Measurements from ENCODE around the gene PCMTD2.

PCMTD2 gene

DNA sequence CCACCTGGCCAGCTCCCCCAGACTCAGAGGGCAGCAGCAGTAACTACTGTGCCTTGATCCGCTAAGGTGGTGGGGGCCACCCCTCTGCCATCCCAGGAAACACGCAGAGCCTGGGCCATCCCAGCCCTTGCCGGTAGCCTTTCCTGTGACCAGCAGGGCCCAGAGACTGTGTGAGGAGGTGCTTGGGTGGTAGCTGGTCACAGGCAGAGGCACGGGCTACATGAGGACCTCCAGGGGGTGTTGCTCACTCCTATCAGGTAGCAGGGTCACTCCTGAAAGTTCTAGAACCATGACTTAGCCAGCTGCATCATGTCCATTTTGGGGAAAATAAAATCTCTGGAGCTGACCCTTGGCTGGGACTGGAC lies 22.8 kb downstream of the PCMTD2 start:
- TF ChIP-seq SIN3A (IDR thresholded peaks at IDR 0.05; ENCODE audit: borderline replicate concordance, insufficient read depth, low read length) (no peak), POLR2AphosphoS5 (IDR thresholded peaks at IDR 0.05; ENCODE audit: low read depth, low read length) (no peak), TAF1 (IDR thresholded peaks at IDR 0.05; ENCODE audit: borderline replicate concordance, insufficient read depth, low read length) (no peak), FOXP2 (optimal IDR thresholded peaks at IDR 0.05; ENCODE audit: borderline replicate concordance, extremely low read depth, extremely low read length, insufficient read depth) (no peak)

GRCh38 chr20:64279826-64280459 lies 24.4 kb downstream of the PCMTD2 start:
- TF ChIP-seq POLR2AphosphoS5 (IDR thresholded peaks at IDR 0.05; ENCODE audit: low read depth, low read length) (no peak), SIN3A (IDR thresholded peaks at IDR 0.05; ENCODE audit: borderline replicate concordance, insufficient read depth, low read length) (no peak), TAF1 (IDR thresholded peaks at IDR 0.05; ENCODE audit: borderline replicate concordance, insufficient read depth, low read length) (no peak), FOXP2 (optimal IDR thresholded peaks at IDR 0.05; ENCODE audit: borderline replicate concordance, extremely low read depth, extremely low read length, insufficient read depth) (no peak)
- TF ChIP-seq, protein P1, sequence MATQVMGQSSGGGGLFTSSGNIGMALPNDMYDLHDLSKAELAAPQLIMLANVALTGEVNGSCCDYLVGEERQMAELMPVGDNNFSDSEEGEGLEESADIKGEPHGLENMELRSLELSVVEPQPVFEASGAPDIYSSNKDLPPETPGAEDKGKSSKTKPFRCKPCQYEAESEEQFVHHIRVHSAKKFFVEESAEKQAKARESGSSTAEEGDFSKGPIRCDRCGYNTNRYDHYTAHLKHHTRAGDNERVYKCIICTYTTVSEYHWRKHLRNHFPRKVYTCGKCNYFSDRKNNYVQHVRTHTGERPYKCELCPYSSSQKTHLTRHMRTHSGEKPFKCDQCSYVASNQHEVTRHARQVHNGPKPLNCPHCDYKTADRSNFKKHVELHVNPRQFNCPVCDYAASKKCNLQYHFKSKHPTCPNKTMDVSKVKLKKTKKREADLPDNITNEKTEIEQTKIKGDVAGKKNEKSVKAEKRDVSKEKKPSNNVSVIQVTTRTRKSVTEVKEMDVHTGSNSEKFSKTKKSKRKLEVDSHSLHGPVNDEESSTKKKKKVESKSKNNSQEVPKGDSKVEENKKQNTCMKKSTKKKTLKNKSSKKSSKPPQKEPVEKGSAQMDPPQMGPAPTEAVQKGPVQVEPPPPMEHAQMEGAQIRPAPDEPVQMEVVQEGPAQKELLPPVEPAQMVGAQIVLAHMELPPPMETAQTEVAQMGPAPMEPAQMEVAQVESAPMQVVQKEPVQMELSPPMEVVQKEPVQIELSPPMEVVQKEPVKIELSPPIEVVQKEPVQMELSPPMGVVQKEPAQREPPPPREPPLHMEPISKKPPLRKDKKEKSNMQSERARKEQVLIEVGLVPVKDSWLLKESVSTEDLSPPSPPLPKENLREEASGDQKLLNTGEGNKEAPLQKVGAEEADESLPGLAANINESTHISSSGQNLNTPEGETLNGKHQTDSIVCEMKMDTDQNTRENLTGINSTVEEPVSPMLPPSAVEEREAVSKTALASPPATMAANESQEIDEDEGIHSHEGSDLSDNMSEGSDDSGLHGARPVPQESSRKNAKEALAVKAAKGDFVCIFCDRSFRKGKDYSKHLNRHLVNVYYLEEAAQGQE (IDR thresholded peaks at IDR 0.05; ENCODE audit: insufficient read depth in 1 of 2, low read depth in 2 of 2, low read length in 2 of 2), result no peak

DNA sequence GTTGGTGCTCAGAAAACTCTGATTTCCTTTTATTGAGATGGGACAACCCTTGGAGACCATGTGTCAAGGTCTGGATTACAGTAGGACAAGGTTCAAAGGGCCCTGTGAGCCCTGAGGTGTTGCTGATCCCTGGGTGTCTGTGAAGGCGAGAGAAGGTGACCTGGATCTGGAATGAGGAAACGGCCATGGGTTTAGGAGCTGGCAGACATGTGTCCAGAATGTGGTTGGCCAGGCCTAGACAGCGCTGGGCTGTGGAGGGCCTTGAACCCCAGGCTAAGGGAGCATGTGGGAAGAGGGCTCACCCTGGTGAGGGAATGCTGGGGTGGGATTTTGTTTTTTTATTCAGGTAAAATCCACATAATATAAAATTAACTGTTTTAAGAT lies 24.9 kb downstream of the PCMTD2 start:
- TF ChIP-seq FOXP2 (optimal IDR thresholded peaks at IDR 0.05; ENCODE audit: borderline replicate concordance, extremely low read depth, extremely low read length, insufficient read depth) (no peak), TAF1 (IDR thresholded peaks at IDR 0.05; ENCODE audit: borderline replicate concordance, insufficient read depth, low read length) (no peak), POLR2AphosphoS5 (IDR thresholded peaks at IDR 0.05; ENCODE audit: low read depth, low read length) (no peak), SIN3A (IDR thresholded peaks at IDR 0.05; ENCODE audit: borderline replicate concordance, insufficient read depth, low read length) (no peak)
- TF ChIP-seq, protein P1 (IDR thresholded peaks at IDR 0.05; ENCODE audit: insufficient read depth in 1 of 2, low read depth in 2 of 2, low read length in 2 of 2), result no peak

GRCh38 chr20:64283646-64284045 lies 28.1 kb downstream of the PCMTD2 start:
- TF ChIP-seq FOXP2 (optimal IDR thresholded peaks at IDR 0.05; ENCODE audit: borderline replicate concordance, extremely low read depth, extremely low read length, insufficient read depth) (no peak), TAF1 (IDR thresholded peaks at IDR 0.05; ENCODE audit: borderline replicate concordance, insufficient read depth, low read length) (no peak), SIN3A (IDR thresholded peaks at IDR 0.05; ENCODE audit: borderline replicate concordance, insufficient read depth, low read length) (no peak), POLR2AphosphoS5 (IDR thresholded peaks at IDR 0.05; ENCODE audit: low read depth, low read length) (no peak)
- TF ChIP-seq, protein P1 (IDR thresholded peaks at IDR 0.05; ENCODE audit: insufficient read depth in 1 of 2, low read depth in 2 of 2, low read length in 2 of 2), result no peak

Data from PFSK-1 (cell line).